Measurements from ENCODE around the gene SLC16A10. TPM values are rescaled to one million over a fixed set of nuclear protein-coding genes. Genes with fewer than 3 reads are reported as not detected.

The SLC16A10 gene
- total RNA-seq, 3 donors from 2014 or later, result 1.3 to 5.4 (median 1.8) TPM

DNA sequence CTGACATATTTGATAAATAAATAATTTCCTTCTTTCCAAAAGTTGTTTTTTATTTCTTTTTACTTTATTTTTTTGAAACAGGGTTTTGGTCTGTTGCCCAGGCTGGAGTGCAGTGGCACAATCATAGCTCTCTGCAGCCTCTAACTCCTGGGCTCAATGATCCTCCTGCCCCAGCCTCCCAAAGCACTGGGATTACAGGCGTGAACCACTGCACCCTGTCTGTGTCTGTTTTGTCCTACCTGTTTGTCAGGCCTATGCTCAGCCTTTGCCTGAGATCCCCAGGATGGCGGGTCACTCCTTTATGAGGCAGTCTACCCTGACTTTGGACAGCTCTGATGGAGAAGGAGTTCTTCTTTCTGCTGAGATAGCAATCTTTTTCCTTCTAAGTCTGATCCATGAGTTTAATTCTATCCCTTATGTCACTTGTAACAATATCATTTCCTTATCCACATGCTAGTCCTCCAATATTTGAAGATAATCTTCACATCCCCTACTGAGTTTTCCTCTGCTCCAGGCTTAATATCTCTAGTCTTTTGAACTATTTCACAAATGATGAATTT is 14.4 kb upstream of the SLC16A10 start:
- TF ChIP-seq, protein P1, sequence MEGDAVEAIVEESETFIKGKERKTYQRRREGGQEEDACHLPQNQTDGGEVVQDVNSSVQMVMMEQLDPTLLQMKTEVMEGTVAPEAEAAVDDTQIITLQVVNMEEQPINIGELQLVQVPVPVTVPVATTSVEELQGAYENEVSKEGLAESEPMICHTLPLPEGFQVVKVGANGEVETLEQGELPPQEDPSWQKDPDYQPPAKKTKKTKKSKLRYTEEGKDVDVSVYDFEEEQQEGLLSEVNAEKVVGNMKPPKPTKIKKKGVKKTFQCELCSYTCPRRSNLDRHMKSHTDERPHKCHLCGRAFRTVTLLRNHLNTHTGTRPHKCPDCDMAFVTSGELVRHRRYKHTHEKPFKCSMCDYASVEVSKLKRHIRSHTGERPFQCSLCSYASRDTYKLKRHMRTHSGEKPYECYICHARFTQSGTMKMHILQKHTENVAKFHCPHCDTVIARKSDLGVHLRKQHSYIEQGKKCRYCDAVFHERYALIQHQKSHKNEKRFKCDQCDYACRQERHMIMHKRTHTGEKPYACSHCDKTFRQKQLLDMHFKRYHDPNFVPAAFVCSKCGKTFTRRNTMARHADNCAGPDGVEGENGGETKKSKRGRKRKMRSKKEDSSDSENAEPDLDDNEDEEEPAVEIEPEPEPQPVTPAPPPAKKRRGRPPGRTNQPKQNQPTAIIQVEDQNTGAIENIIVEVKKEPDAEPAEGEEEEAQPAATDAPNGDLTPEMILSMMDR (IDR thresholded peaks at IDR 0.05), result no peak
- TF ChIP-seq POLR2A (IDR thresholded peaks at IDR 0.05) (no peak), POLR2AphosphoS5 (IDR thresholded peaks at IDR 0.05) (no peak)
- Histone ChIP-seq H3K4me1 (no peaks in the 10 kb centered on the region), H3K36me3 (no peaks in the 10 kb centered on the region), H3K4me3 (no peak overlapping the region), H3K27ac (no peak overlapping the region), H3K9me3 (no peaks in the 10 kb centered on the region), H3K27me3 (peaks cover 0 to 5% of the 10 kb centered on the region in 2 donors)
- intact Hi-C loops (cut with DNase I; ENCODE audit: low total_unique reads), result no loop called here
- no peak for DNase-seq (ENCODE audit: low spot score in 2 of 2)

DNA sequence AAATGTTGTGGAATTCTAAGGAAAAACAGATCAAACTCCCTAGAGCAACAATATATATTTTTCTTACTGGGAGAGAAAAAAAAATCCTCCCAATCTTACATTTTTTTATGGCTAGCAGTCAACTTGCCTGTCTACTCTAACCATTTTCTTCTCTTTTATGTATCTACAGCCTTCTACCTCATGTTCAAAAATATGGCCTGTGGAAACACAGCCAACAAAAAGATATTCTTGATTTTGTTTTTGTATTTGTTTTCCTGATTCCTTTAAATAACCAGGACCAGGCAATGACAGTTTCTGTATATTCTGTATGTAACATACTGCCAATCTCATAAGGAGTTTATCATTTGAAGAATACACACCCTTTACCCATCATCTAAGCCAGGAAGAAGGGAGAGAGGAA is 13.0 kb upstream of the SLC16A10 start:
- Histone ChIP-seq H3K27me3 (peaks cover 0 to 5% of the 10 kb centered on the region in 2 donors), H3K27ac (no peak overlapping the region), H3K9me3 (no peaks in the 10 kb centered on the region), H3K4me3 (no peak overlapping the region), H3K36me3 (no peaks in the 10 kb centered on the region), H3K4me1 (no peaks in the 10 kb centered on the region)
- intact Hi-C loops (cut with DNase I; ENCODE audit: low total_unique reads), result no loop called here
- DNase-seq (ENCODE audit: low spot score in 2 of 2), result no peak
- TF ChIP-seq POLR2AphosphoS5 (IDR thresholded peaks at IDR 0.05), result no peak
- TF ChIP-seq POLR2A (IDR thresholded peaks at IDR 0.05), result no peak
- TF ChIP-seq, protein P1 (IDR thresholded peaks at IDR 0.05), result no peak

- peaks cover 0 to 5% of the 10 kb centered on the region in 2 donors for H3K27me3 ChIP-seq
- H3K4me1 ChIP-seq, result no peaks in the 10 kb centered on the region
- intact Hi-C loops (cut with DNase I; ENCODE audit: low total_unique reads), result no loop called here
- no peaks in the 10 kb centered on the region for H3K9me3 ChIP-seq
- no peak for DNase-seq (ENCODE audit: low spot score in 2 of 2)
- no peak overlapping the region for H3K27ac ChIP-seq
- H3K4me3 ChIP-seq, result no peak overlapping the region
- H3K36me3 ChIP-seq, result no peaks in the 10 kb centered on the region
- TF ChIP-seq POLR2A (IDR thresholded peaks at IDR 0.05) (no peak), POLR2AphosphoS5 (IDR thresholded peaks at IDR 0.05) (no peak)
- TF ChIP-seq, protein P1 (IDR thresholded peaks at IDR 0.05), result no peak
Measured at GRCh38 chr6:111076024-111076695, 11.1 kb upstream of the SLC16A10 start.

DNA sequence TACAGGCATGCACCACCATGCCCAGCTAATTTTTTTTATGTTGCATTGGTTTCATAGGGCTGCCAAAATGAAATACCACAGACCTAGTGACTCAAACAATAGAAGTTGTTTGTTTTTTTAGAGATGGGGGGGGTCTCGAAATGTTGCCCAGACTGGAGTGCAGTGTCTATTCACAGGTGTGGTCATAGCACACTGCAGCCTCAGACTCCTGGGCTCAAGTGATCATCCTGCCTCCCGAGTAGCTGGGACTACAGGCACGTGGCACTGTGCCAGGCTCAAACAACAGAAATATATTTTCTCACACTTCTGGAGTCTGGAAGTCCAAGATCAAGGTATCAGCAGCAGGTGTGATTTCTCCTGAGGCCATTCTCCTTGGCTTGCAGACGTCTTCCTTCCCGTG is 6.6 kb upstream of the SLC16A10 start:
- Histone ChIP-seq H3K36me3 (no peaks in the 10 kb centered on the region), H3K4me1 (no peaks in the 10 kb centered on the region), H3K9me3 (no peaks in the 10 kb centered on the region), H3K4me3 (no peak overlapping the region), H3K27me3 (peaks cover 0 to 13% of the 10 kb centered on the region in 2 donors), H3K27ac (no peak overlapping the region)
- TF ChIP-seq POLR2A (IDR thresholded peaks at IDR 0.05) (no peak), POLR2AphosphoS5 (IDR thresholded peaks at IDR 0.05) (no peak)
- TF ChIP-seq, protein P1 (IDR thresholded peaks at IDR 0.05), result no peak
- intact Hi-C loops (cut with DNase I; ENCODE audit: low total_unique reads), result no loop called here
- no peak for DNase-seq (ENCODE audit: low spot score in 2 of 2)

- no peaks in the 10 kb centered on the region for H3K36me3 ChIP-seq
- no peak overlapping the region for H3K27ac ChIP-seq
- peak overlapping the region; percentile 52 to 71 (median 64) for H3K4me3 ChIP-seq
- no peak for DNase-seq (ENCODE audit: low spot score in 2 of 2)
- peaks cover 0 to 2% of the 10 kb centered on the region in 2 donors for H3K4me1 ChIP-seq
- peaks cover 0 to 32% of the 10 kb centered on the region in 2 donors for H3K27me3 ChIP-seq
- intact Hi-C loops (cut with DNase I; ENCODE audit: low total_unique reads), result no loop called here
- no peak for TF ChIP-seq POLR2A (IDR thresholded peaks at IDR 0.05)
- H3K9me3 ChIP-seq, result no peaks in the 10 kb centered on the region
Measured at GRCh38 chr6:111086685-111087084, 618 bp upstream of the SLC16A10 start.

Data from breast epithelium (tissue), 4 donors.